IPS-18c (cell line): Measurements from ENCODE around the gene ZSCAN25.

ENCODE experiments used
- H3K4me3 ChIP-seq: 2 replicates; pipeline ENCODE4 v1.7.0; 2013; ENCODE audit warnings: low read depth, mild to moderate bottlenecking, low read length, moderate library complexity; ENCODE audit not compliant: insufficient read depth
- H3K9me3 ChIP-seq: one replicate; pipeline ENCODE4 v1.6.1; 2013; ENCODE audit warnings: mild to moderate bottlenecking, low read length, moderate library complexity; ENCODE audit not compliant: control insufficient read depth, insufficient read depth

The ZSCAN25 gene

GRCh38 chr7:99667179-99667578 is 50.4 kb downstream of the ZSCAN25 start:
- H3K4me3 ChIP-seq = no peak overlapping the region
- H3K9me3 ChIP-seq = no peaks in the 10 kb centered on the region

DNA sequence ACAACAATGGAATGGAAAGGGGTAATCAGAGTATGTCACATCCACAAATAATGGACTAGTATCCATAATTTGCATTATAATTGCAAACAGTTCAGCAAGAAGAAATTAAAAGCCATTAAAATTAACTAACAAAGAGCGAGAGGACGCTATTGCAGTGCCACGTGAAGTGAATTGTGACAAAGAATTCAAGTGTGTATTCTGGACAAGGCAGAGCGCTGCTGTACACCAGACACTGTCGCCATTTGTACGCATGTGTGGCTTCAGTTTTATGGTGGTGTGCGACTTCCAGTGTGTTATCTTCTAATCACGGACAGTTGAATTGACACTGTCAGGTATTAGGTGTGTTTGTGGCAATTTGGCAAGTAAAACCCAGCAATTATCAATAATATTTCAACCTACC is 51.8 kb downstream of the ZSCAN25 start:
- H3K4me3 ChIP-seq = no peak overlapping the region
- H3K9me3 ChIP-seq = no peaks in the 10 kb centered on the region

GRCh38 chr7:99669782-99670181 is 53.0 kb downstream of the ZSCAN25 start:
- H3K4me3 ChIP-seq = no peak overlapping the region
- no peaks in the 10 kb centered on the region for H3K9me3 ChIP-seq

DNA sequence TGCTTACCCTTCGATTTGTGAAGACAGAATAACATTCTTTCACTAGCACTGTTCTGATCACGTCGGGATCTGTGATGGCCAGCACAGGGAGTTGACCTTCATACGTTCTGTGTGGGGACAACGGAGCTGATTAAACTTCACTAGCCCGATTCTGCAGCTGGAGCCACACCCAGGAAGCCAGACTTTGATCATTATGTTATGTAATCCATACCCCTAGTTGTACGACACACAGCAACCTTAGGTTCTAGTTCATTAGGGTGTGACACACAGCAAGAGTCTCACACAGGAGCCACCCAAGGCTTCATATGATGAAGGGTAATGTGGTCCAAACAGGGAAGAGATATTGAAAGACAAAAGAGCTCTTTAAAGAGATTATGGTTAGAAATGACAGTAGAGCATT is 55.8 kb downstream of the ZSCAN25 start:
- Histone ChIP-seq H3K9me3 (no peaks in the 10 kb centered on the region), H3K4me3 (no peak overlapping the region)

GRCh38 chr7:99674995-99675742 is 58.4 kb downstream of the ZSCAN25 start:
- Histone ChIP-seq H3K9me3 (no peaks in the 10 kb centered on the region), H3K4me3 (no peak overlapping the region)

DNA sequence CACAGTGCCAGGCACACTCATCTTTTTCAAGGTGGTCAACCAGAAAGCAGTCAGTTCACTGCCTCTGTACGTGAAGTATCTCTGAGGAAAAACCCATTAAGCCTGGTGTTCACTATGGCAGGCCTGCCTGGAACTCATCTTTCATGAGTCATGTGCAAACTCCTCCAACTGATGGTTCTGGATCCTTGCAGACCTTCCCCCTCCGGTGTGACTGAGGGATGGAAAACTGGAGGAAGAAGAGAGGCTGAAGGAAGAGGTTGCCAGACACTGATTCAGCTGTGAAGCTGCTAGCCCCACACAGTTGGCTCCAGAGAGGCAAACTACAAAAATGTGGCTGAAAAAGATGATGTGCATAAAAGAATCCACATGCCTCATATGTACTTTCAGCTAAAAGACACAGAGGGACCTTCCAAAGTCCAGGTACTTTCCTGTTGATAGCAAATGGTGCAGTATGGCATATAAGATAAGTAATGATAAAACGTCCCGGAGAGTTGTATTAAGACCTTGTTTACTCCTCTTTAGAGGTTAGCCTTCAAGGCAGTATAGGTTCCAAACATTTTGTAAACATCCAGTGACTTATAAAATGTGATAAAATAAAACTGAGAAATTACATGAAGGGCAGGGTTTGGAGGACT is 60.4 kb downstream of the ZSCAN25 start:
- Histone ChIP-seq H3K9me3 (no peaks in the 10 kb centered on the region), H3K4me3 (no peak overlapping the region)

DNA sequence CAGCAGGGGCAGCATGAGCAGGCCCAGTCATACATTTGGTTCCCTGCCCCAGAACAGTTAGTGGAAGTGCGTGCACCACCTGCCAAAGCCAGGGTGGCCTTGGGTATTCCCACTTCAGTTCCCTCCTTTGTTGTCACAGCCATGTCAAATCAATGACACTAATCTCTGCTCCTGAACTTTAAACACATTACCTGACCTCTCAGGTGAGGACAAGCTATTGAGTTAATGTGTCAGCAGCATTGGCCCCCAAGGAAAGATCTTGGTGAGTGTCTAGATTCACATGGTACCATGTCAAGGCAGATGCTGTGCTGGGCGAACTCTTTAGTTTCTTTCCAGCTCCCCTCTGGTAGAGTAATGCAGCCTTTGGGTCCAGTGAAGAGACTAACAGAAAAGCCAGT is 60.9 kb downstream of the ZSCAN25 start:
- Histone ChIP-seq H3K4me3 (no peak overlapping the region), H3K9me3 (no peaks in the 10 kb centered on the region)

GRCh38 chr7:99679032-99679399 is 62.3 kb downstream of the ZSCAN25 start:
- no peak overlapping the region for H3K4me3 ChIP-seq

GRCh38 chr7:99679400-99680191 is 62.9 kb downstream of the ZSCAN25 start, which contains the start of gene CYP3A5:
Gene CYP3A5, minus strand, starts transcription at chr7:99679996. Its CDS starts 100 bp downstream, at chr7:99679896.
- H3K4me3 ChIP-seq = no peak within 1 kb of the TSS
- no peaks in the 10 kb centered on the region for H3K9me3 ChIP-seq

More at GRCh38 chr7:99679032-99679399, 62.3 kb downstream of the ZSCAN25 start:
- no peaks in the 10 kb centered on the region for H3K9me3 ChIP-seq
